T-helper 22 cell (primary cell): ENCODE data around the gene MT1G.
A peak's percentile ranks its signal among the peaks of the same experiment; 100 is the strongest.

Experiments used
- DNase-seq: peaks from one replicate; pipeline ENCODE4 v3.0.0-alpha.2; 2020; ENCODE audit warnings: low read depth

Gene MT1G

DNA sequence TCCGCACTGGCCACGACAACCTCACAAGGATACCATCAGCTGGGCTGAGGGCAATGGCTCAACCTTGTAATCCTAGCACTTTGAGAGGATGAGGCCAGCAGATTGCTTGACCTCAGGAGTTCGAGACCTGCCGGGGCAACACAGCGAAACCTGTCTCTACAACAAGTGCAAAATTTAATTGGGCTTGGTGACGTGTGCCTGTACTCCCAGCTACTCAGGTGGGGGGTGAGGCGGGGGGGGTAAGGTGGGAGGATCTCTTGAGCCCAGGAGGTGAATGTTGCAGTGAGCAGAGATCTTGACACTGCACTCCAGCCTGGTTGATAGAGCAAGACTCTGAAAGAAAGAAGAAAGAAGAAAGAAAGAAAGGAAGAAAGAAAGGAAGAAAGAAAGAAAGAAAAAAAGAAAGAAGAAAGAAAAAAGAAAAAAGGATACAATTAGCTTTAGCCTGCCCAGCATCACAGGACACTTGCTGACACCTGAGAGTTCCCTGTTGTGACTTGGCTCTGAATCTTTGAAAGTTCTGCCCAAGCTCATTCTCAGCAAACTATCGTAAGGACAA lies 47.4 kb downstream of the MT1G start:
- no peak for DNase-seq

DNA sequence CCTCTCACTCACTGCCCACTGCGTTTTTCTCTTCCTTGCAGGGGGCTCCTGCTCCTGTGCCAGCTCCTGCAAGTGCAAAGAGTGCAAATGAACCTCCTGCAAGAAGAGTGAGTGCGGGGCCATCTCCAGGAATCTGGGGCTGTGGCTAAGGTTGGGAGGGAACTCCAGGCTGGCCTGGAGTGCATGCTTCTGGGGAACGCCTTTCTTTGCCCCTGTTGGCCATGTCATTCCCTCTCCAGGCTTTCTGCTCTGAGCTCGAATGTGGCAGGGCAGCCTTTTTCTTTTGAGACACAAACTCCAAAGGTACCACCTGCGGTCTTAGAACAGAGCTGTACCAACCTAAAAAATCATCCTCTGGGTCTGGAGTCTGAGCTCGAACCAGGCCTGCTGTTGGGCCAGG lies 49.7 kb downstream of the MT1G start:
- no peak for DNase-seq

DNA sequence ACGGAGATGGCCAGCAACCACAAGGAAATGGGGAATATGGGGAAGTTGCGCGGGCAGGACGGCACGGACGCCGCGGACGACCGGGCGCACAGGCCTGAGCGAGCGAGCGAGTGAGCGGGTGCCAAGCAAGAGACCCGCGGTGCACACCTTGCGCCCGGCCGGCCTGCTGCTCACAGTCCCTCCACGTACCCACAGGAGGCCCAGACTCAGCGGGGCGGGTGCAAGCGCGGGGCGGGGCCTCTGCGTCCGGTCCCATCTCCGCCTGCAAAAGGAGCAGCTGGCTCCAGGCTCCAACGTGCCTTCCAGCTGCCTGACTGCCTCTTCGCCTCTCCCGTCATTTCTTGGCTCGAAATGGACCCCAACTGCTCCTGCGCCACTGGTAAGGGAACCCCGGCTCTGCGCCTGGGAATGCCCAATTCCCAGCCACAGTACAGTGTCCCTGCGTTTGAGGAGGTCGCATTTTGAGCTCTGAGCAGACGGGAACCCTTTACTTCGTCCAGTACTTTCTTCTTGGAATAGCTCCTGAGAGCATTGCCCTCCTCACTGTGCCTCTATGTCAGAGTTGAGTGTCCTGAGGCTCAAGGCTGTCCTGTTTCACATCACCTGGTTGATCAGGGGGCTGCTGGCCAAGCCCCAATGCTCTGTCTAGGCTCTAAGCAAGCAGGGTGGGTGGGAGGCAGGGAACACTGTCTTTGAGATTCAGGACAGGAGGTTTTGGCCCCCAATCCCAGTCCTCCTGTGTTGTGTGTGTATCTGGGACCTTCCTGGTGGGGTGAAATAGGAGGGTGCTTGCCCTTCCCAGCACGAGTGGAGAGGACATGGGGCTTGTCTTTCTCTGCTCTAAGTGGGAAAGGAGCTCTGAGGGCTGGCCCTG lies 50.4 kb downstream of the MT1G start:
- DNase-seq: peak; percentile 23
